ENCODE results near the gene UBE2D2.
"Not testable (repeated sequence)": the region's sequence is repeated elsewhere in the genome, so short reads cannot be mapped to it uniquely, and the experiment has no call there.

UBE2D2 gene

GRCh38 chr5:139601429-139601828, 40.3 kb downstream of the UBE2D2 start:
- FAIRE-seq (no peak), DNase-seq (ENCODE audit: insufficient read length, low spot score) (no peak)
- TF ChIP-seq CTCF (IDR thresholded peaks at IDR 0.05; ENCODE audit: insufficient read depth, missing control alignments): no peak

DNA sequence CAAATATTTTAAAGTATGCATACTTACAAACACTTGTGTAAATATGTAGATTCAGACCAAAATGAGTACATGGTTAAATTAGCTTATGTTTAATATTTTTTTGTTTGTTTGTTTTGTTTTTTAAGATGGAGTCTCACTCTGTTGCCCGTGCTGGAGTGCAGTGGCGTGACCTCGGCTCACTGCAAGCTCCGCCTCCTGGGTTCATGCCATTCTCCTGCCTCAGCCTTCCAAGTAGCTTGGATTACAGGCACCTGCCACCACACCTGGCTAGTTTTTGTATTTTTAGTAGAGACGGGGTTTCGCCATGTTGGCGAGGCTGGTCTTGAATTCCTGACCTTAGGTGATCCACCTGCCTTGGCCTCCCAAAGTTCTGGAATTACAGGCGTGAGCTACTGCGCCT, 40.8 kb downstream of the UBE2D2 start:
- FAIRE-seq: not testable (repeated sequence)

DNA sequence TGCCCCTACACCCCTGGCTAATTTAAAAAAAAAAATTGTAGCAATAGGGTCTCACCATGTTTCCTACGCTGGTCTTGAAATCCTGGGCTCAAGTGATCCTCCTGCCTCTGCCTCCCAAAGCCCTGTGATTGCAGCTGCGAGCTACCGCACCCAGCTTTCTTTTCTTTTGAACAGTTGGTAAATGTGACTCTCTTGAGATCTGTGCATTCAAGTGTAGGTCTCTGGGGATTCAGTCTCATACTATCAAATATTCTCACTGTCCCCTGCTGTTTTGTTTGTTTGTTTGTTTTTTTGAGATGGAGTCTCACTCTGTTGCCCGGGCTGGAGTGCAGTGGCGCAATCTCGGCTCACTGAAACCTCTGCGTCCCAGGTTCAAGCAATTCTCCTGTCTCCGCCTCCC, 44.7 kb downstream of the UBE2D2 start:
- no peak for FAIRE-seq
- no peak for DNase-seq (ENCODE audit: insufficient read length, low spot score)
- no peak for TF ChIP-seq CTCF (IDR thresholded peaks at IDR 0.05; ENCODE audit: insufficient read depth, missing control alignments)

More for the DNA sequence above, 40.8 kb downstream of the UBE2D2 start:
- not testable (repeated sequence) for DNase-seq (ENCODE audit: insufficient read length, low spot score)

DNA sequence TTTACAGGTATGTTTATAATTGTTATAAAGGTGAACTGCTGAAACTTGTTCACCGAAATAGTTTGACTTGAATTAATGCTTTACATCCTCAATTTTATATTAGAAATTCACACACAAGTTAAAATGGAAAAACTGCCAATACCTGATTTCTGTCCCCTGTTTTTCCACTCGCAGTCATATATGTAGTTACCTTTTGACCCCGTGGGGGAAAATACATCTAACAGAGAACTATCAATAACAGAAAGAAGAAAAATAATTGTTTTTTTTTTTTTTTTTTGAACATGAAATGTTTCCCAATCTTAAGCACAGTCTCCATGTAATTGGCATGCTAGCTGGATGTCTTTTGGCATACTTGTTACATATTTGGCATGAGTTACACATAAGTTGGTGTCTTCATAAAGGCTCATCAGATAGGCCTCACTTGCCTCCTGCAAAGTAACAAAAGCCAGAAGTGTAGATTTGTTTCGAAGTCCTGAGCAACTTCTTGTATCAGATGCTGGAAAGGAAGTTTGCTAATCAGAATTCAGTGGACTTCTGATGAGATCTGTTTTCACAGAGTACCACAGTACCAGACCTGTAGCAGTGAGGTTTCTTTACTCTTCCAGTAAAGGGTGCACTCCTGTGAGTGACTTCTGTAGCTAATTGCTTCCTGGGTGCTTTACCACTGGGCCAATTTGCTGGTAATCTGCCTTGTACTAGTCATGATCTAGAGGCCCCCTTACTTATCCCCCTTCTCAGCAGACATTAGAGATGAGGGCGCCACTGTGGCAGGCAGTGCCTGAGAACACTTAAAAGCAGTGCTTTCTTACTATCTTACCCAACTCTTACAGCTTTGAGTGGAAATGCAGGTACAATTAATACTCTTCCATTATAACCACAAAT, 50.8 kb downstream of the UBE2D2 start:
- TF ChIP-seq CTCF (IDR thresholded peaks at IDR 0.05; ENCODE audit: insufficient read depth, missing control alignments): no peak
- DNase-seq (ENCODE audit: insufficient read length, low spot score) (no peak), FAIRE-seq (no peak)

DNA sequence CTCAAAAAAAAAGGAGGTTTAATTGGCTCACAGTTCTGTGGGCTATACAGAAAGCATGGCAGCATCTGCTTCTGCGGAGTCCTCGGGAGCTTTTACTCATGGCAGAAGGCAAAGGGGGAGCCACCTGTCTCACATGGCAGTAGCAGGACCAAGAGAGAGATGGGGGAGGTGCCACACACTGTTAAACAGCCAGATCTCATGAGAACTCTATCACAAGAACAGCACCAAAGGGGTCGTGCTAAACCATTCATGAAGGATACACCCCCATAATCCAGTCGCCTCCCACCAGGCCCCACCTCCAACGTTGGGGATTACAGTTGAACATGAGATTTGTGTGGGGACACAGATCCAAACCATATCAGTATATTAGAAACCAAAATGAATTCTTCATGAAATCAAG, 58.7 kb downstream of the UBE2D2 start:
- DNase-seq (ENCODE audit: insufficient read length, low spot score): no peak
- no peak for FAIRE-seq
- no peak for TF ChIP-seq CTCF (IDR thresholded peaks at IDR 0.05; ENCODE audit: insufficient read depth, missing control alignments)

DNA sequence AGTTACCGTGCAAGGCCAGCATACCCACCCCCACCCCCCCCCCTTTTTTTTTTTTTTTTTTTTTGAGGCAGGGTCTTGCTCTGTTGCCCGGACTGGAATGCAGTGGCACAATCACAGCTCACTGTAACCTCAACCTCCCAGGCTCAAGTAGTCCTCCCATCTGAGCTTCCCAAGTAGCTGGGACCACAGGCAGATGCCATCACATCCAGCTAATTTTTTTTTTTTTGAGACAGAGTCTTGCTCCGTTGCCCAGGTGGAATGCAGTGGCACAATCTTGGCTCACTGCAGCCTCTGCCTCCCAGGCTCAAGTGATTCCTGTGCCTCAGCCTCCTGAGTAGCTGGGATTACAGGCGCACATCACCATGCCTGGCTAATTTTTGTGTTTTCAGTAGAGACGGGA, 64.3 kb downstream of the UBE2D2 start:
- DNase-seq (ENCODE audit: insufficient read length, low spot score); FAIRE-seq: not testable (repeated sequence)

DNA sequence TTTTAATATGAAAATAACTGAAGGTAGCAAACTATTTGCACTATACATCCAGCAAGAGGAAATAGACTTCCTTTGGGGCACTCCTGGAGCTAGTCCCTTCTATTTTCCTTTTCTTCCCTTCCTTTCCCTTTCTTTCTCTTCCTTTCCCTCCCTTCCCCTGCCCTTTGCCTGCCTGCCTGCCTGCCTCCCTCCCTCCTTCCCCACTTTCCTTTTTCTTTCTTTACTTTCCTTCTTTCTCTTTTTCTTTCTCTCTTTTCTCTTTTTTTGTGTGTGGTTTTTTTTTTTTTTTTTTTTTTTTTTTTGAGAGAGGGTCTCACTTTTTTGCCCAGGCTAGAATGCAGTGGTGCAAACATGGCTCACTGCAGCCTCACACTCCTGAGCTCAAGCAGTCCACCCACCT, 69.7 kb downstream of the UBE2D2 start:
- TF ChIP-seq CTCF (IDR thresholded peaks at IDR 0.05; ENCODE audit: insufficient read depth, missing control alignments): no peak
- no peak for FAIRE-seq

GRCh38 chr5:139631520-139632165, 70.5 kb downstream of the UBE2D2 start:
- no peak for TF ChIP-seq CTCF (IDR thresholded peaks at IDR 0.05; ENCODE audit: insufficient read depth, missing control alignments)
- DNase-seq (ENCODE audit: insufficient read length, low spot score) (no peak), FAIRE-seq (no peak)

More for the DNA sequence above, 69.7 kb downstream of the UBE2D2 start:
- no peak for DNase-seq (ENCODE audit: insufficient read length, low spot score)
